DMS53 treated with DMSO at 0.1 percent for 48 hours (cell line): ENCODE measurements around the gene TNFAIP3.
"Not testable (repeated sequence)": the region's sequence is repeated elsewhere in the genome, so short reads cannot be mapped to it uniquely, and the experiment has no call there.

Experiments
- DNase-seq: peaks from one replicate; lab custom pipeline; 2025; ENCODE audit not compliant: unreplicated experiment; lab: John Stamatoyannopoulos, UW

The TNFAIP3 gene

GRCh38 chr6:137844773-137845172 is 22.3 kb upstream of the TNFAIP3 start:
- not testable (repeated sequence) for DNase-seq

- no peak for DNase-seq
Measured at GRCh38 chr6:137845460-137845859, 21.6 kb upstream of the TNFAIP3 start.

GRCh38 chr6:137846274-137846673 is 20.8 kb upstream of the TNFAIP3 start:
- DNase-seq: no peak

- DNase-seq: no peak
Measured at GRCh38 chr6:137846772-137847313, 20.2 kb upstream of the TNFAIP3 start.

GRCh38 chr6:137847748-137848147 is 19.3 kb upstream of the TNFAIP3 start:
- DNase-seq: no peak

- DNase-seq: no peak
Measured at GRCh38 chr6:137848672-137849071, 18.4 kb upstream of the TNFAIP3 start.

GRCh38 chr6:137849181-137849980 is 17.7 kb upstream of the TNFAIP3 start:
- no peak for DNase-seq

- no peak for DNase-seq
Measured at GRCh38 chr6:137849981-137850714, 16.9 kb upstream of the TNFAIP3 start.

GRCh38 chr6:137850816-137851602 is 16.1 kb upstream of the TNFAIP3 start:
- DNase-seq: no peak

- DNase-seq: no peak
Measured at GRCh38 chr6:137851669-137852068, 15.4 kb upstream of the TNFAIP3 start.

GRCh38 chr6:137852346-137852745 is 14.7 kb upstream of the TNFAIP3 start:
- DNase-seq: no peak

GRCh38 chr6:137852811-137853210 is 14.2 kb upstream of the TNFAIP3 start:
- no peak for DNase-seq

GRCh38 chr6:137853569-137854213 is 13.4 kb upstream of the TNFAIP3 start:
- peak; percentile 61 for DNase-seq

- no peak for DNase-seq
Measured at GRCh38 chr6:137856138-137856898, 10.7 kb upstream of the TNFAIP3 start.

GRCh38 chr6:137859025-137859424 is 8.0 kb upstream of the TNFAIP3 start:
- no peak for DNase-seq

GRCh38 chr6:137860394-137861005 is 6.6 kb upstream of the TNFAIP3 start:
- DNase-seq: no peak

- DNase-seq: no peak
Measured at GRCh38 chr6:137861550-137862337, 5.3 kb upstream of the TNFAIP3 start.

- DNase-seq: no peak
Measured at GRCh38 chr6:137862419-137863090, 4.5 kb upstream of the TNFAIP3 start.
